HTERT RPE-1 (cell line): Measurements from ENCODE around the gene FRY.

Experiments
- in situ Hi-C: fragments of 300-500 bp; cut with MboI; formaldehyde crosslinking; loops from 4 replicates; pipeline ENCODE4 v1.14.3; 2020; ENCODE audit warnings: low sequenced_read_pairs

FRY gene

DNA sequence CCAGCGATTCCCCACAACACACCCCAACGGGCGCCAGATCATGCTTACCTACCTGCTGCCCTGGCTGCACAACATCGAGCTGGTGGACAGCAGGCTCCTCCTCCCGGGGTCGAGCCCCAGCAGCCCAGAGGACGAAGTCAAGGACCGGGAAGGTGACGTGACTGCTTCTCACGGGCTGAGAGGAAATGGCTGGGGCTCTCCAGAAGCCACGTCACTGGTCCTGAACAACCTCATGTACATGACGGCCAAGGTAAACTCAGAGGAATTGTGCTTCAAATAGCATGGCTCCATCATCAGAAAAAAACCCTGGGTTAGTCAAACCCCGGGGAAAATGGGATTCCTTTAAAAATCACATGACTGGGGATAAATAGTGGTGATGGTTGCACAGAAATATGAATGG, 177.3 kb downstream of the FRY start:
- in situ Hi-C loops: no loop called here

GRCh38 chr13:32209652-32210051, 178.1 kb downstream of the FRY start:
- in situ Hi-C loops: no loop called here

DNA sequence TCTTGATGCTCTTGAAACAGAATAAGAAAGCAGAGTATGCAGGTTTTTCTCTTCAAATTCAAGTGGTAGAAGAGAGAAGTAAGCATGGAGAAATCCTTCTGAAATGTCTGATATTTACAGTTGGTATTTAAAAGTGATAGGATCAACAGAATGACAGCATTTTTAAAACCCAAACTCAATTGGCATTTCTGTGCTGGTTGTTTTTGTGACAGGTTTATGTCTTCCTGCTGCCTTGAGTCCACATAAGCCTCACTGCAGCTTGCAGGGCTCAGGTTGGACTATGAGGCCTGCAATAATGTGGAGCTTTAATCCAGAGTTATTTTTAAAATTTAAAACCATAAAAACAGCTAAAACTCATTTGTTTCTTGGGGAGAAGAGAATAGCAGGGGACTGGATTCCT, 178.5 kb downstream of the FRY start:
- in situ Hi-C loops: no loop called here

DNA sequence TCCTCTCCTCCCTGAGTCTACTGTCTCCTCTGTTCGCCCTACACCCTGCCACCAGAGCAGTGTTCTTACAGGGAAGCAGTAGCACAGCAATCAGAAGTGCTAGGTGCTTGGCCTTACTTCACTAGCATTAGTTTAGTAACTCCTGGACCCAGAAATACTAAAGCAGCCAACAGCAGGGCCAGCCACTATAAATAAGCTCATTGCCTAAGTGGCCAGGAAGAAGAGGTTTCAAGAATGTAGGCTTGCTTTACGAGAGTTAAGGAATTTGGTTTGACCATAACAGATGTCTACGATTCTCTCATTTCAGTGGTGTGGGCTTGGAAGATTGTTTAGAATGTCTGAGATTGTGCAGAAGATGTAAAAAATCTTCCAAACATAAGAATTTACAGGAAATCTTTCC, 180.2 kb downstream of the FRY start:
- in situ Hi-C loops: no loop called here

GRCh38 chr13:32212421-32212820, 180.8 kb downstream of the FRY start:
- in situ Hi-C loops: no loop called here

GRCh38 chr13:32213626-32214025, 182.1 kb downstream of the FRY start:
- in situ Hi-C loops: no loop called here

- in situ Hi-C loops: no loop called here
Observed at GRCh38 chr13:32214071-32214470, 182.5 kb downstream of the FRY start.

GRCh38 chr13:32216281-32216680, 184.7 kb downstream of the FRY start:
- in situ Hi-C loops: no loop called here

GRCh38 chr13:32222046-32222676, 190.6 kb downstream of the FRY start:
- in situ Hi-C loops: no loop called here

GRCh38 chr13:32224916-32225315, 193.3 kb downstream of the FRY start:
- in situ Hi-C loops: no loop called here

GRCh38 chr13:32225481-32225931, 193.9 kb downstream of the FRY start:
- in situ Hi-C loops: no loop called here

DNA sequence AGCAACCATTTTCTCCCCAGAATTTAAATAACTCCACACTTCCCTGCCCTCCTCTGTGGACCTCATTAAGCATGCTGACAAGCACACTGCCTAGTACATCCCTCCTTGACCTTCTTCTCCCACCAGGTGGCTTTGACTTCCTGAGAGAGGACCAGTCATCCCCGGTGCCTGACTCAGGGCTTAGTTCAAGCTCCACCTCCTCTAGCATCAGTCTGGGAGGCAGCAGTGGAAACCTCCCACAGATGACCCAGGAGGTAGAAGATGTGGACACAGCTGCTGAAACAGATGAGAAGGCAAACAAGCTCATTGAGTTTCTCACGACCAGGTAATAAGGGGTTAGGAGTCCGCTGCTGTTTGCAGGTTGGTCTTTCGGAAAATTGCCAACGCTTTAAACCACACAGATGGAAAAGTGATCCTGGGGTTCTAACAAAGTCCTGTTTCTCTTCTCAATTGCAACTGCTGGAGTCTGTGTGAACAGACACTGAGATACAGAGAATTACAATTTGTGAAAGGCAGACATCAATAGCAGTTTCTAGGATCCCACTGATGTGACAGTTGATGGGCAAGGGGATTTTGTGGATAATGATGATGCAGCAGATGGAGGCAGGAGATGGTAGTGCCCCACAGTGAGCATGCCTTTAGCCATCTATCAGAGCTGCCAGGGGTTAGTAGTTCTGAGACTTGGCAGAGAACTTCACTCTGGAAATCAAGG, 196.9 kb downstream of the FRY start:
- in situ Hi-C loops: no loop called here

DNA sequence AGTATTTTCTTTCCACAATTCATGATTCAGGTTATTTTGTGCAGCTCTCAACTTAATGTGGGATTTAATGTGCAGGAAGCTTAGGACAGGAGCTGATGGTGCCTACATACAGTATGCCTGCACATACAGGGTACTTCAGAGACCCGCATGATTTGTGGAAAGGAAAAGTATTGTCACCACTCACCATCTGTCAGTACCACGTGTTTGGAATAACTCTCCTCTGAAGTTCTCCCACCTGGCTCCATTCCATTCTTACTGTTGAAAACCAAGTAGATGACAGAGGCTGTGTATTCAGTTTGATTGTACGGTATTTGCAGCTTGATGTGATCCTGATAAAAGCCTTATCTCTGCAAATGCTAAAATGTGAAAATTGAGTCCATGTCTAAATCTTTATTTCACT, 197.9 kb downstream of the FRY start:
- in situ Hi-C loops: no loop called here

DNA sequence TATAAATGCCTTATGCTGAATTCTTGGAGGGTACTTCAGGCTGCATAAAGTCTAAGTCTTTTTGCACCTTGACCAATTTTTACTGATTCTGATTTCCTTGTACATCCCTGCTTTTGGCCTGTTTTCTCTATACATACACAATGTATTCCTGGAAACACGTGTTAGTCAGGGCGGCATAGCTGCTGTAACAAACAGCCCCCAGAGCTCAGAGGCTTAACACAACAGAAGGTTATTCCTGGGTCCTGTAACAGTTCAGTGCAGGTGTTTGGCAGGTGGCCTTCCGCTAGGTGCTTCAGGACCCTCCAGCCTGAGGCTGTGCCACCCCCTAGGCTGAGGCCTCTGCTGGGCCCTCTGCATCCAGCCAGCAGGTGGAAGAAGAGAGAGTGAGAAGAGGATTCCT, 200.7 kb downstream of the FRY start:
- in situ Hi-C loops: no loop called here

DNA sequence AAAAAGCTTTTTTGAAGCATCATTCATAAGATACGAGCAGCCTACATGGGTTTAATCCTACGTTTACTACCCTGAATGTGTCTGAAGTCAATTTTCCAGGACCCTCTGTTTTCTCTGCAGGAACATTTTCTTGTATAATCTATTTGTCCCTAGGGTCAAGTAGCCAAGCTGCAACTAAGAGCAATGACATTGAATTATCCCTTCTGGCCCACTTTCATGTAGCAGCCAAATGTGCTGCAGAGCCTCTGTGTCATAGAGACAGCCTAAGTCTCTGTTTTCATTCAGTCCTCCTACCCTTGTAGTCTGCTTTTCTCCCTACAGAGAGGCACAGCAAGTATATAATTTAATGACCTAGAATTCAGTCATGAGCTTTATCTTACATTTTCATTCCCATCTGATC, 201.5 kb downstream of the FRY start:
- in situ Hi-C loops: no loop called here

GRCh38 chr13:32234914-32235313, 203.3 kb downstream of the FRY start:
- in situ Hi-C loops: no loop called here

DNA sequence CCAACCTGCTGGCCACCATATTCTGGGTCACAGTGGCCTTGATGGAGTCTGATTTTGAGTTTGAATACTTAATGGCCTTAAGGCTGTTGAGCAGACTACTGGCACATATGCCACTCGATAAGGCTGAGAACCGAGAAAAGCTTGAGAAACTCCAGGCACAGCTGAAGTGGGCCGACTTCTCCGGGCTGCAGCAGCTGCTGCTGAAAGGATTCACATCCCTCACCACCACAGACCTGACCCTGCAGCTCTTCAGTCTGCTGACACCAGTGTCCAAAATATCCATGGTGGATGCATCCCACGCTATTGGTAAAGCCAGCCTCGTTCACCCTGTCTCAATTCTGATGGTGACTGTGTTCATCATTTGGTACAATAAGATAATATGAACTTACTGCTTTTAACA, 206.1 kb downstream of the FRY start:
- in situ Hi-C loops: no loop called here

DNA sequence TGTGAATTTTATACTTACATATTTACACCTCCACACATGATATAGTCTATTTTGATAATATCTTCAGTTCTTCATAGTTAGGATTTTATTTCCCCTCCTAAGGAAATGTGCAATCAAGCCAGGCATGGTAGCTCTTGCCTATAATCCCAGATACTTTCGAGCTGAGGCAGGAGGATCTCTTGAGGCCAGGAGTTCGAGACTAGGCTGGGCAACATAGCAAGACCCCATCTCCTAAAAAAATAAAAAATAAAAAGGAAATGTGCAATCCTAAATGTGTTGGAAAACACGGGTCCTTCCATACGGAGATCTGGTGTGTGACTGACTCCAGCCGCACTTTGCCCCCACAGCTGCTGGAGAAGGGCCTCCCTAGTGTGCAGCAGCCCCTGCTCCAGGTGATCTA, 212.1 kb downstream of the FRY start:
- in situ Hi-C loops: no loop called here

- in situ Hi-C loops: no loop called here
Observed at GRCh38 chr13:32245555-32245954, 214.0 kb downstream of the FRY start.

GRCh38 chr13:32246468-32246867, 214.9 kb downstream of the FRY start:
- in situ Hi-C loops: no loop called here

GRCh38 chr13:32247887-32248286, 216.3 kb downstream of the FRY start:
- in situ Hi-C loops: no loop called here

GRCh38 chr13:32248801-32249200, 217.2 kb downstream of the FRY start:
- in situ Hi-C loops: no loop called here
